Muscle of arm (tissue), 14 donors: ENCODE measurements around the gene PABPC1L. TPM values are rescaled to one million over a fixed set of nuclear protein-coding genes. Genes with fewer than 3 reads are reported as not detected.
"Not testable (repeated sequence)": the region's sequence is repeated elsewhere in the genome, so short reads cannot be mapped to it uniquely, and the experiment has no call there.

Experiments used
- DNase-seq: peaks from one replicate; pipeline ENCODE4 v3.0.0-alpha.2; 2013
- long read RNA-seq, 11 donors: transcript quantifications; one replicate each; lab custom pipeline, GENCODE V29; 2026
- polyA plus RNA-seq, 12 donors: library from polyadenylated mRNA; unstranded; fragments of 120-200 nt; gene quantifications; one replicate each; pipeline ENCODE4 v1.2.1, GENCODE V29; 2013; ENCODE audit not compliant: insufficient read length in 12 of 12

PABPC1L gene
- polyA plus RNA-seq: 10 to 100 TPM in 10 of 12 donors, 1 to 10 TPM in 1, not detected in 1; 9.3 to 68.5 (median 12.1) TPM
- long read RNA-seq, donor 1, partial matches to known transcripts: 0 of 26 reads
- long read RNA-seq, donor 1, other reads (novel, unspliced or antisense): 21 of 26 reads
- long read RNA-seq, donor 2, partial matches to known transcripts: 0 of 1 reads
- long read RNA-seq, donor 2, other reads (novel, unspliced or antisense): 0 of 1 reads
- long read RNA-seq, donor 3: 0 reads
- long read RNA-seq, donor 4: 0 reads
- long read RNA-seq, donor 5, partial matches to known transcripts: 0 of 3 reads
- long read RNA-seq, donor 5, other reads (novel, unspliced or antisense): 0 of 3 reads
- long read RNA-seq, donor 6: 0 reads
- long read RNA-seq, donor 7, partial matches to known transcripts: 0 of 2 reads
- long read RNA-seq, donor 7, other reads (novel, unspliced or antisense): 0 of 2 reads
- long read RNA-seq, donor 8, partial matches to known transcripts: 0 of 3 reads
- long read RNA-seq, donor 8, other reads (novel, unspliced or antisense): 0 of 3 reads
- long read RNA-seq, donor 9: 0 reads
- long read RNA-seq, donor 10, partial matches to known transcripts: 0 of 2 reads
- long read RNA-seq, donor 10, other reads (novel, unspliced or antisense): 0 of 2 reads
- long read RNA-seq, donor 11, partial matches to known transcripts: 0 of 1 reads
- long read RNA-seq, donor 11, other reads (novel, unspliced or antisense): 0 of 1 reads

GRCh38 chr20:44909872-44910689 is at the start of gene PABPC1L:
Gene PABPC1L (plus strand): TSS chr20:44910060. CDS start chr20:44910144, 84 bp downstream.
- peak; percentile 39 for DNase-seq

GRCh38 chr20:44861531-44862006 is 48.3 kb upstream of the PABPC1L start:
- no peak for DNase-seq

- no peak for DNase-seq
Observed at GRCh38 chr20:44862286-44862685, 47.6 kb upstream of the PABPC1L start.

- DNase-seq: not testable (repeated sequence)
Observed at GRCh38 chr20:44863365-44864084, 46.3 kb upstream of the PABPC1L start.

GRCh38 chr20:44864493-44864892 is 45.4 kb upstream of the PABPC1L start:
- DNase-seq: not testable (repeated sequence)

GRCh38 chr20:44866703-44867335 is 43.0 kb upstream of the PABPC1L start:
- no peak for DNase-seq

GRCh38 chr20:44869471-44869870 is 40.4 kb upstream of the PABPC1L start:
- DNase-seq: no peak

GRCh38 chr20:44882360-44882759 is 27.5 kb upstream of the PABPC1L start:
- not testable (repeated sequence) for DNase-seq

GRCh38 chr20:44883214-44883902 is 26.5 kb upstream of the PABPC1L start:
- no peak for DNase-seq

- DNase-seq: no peak
Observed at GRCh38 chr20:44884907-44885391, 24.9 kb upstream of the PABPC1L start.

- peak; percentile 98 for DNase-seq
Observed at GRCh38 chr20:44885392-44886265, 24.2 kb upstream of the PABPC1L start, which contains the start of gene YWHAB. Gene YWHAB (plus strand): TSS chr20:44885705. CDS start chr20:44901534, 15,829 bp downstream.

GRCh38 chr20:44886266-44886651 is 23.6 kb upstream of the PABPC1L start:
- no peak for DNase-seq

GRCh38 chr20:44886828-44887227 is 23.0 kb upstream of the PABPC1L start:
- no peak for DNase-seq

GRCh38 chr20:44887466-44887865 is 22.4 kb upstream of the PABPC1L start:
- DNase-seq: no peak

GRCh38 chr20:44888226-44889103 is 21.4 kb upstream of the PABPC1L start:
- no peak for DNase-seq

GRCh38 chr20:44891826-44892225 is 18.0 kb upstream of the PABPC1L start:
- no peak for DNase-seq

- DNase-seq: no peak
Observed at GRCh38 chr20:44894959-44895358, 14.9 kb upstream of the PABPC1L start.

- no peak for DNase-seq
Observed at GRCh38 chr20:44896583-44896982, 13.3 kb upstream of the PABPC1L start.
